ENCODE measurements around the gene KCTD16.

KCTD16 gene

DNA sequence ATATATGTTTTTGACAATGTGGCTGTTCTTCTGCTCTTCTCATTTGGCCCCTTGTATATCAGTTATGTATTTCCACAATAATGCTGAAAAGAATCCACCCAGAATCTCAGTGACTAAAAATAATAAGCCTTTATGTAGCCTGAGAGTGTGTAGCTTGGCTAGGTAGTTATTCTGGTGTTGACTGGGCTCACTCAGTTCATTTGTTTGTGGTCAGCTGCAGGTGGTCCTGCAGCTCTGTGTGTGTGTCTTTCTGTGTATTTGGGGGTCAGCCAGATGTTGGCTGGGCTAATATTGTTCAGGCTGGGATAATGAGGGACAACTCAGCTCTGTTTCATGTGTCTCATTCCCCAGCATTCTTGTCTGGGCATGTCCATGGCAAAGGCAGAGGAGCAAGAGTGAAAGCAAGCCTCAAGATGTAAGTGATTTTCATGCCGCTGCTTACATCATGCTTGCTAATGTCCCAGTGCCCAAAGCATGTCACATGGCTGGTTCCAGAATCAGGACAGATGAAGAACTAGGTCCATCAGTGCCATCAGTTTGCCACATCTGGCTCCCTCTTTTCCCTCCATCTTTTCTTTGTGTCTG, 162.8 kb downstream of the KCTD16 start:
- DNase-seq (ENCODE audit: low read depth) = no peak

- no peak for DNase-seq (ENCODE audit: low read depth)
Measured at GRCh38 chr5:144335561-144335960, 164.9 kb downstream of the KCTD16 start.

GRCh38 chr5:144336191-144336961, 165.7 kb downstream of the KCTD16 start:
- DNase-seq (ENCODE audit: low read depth) = no peak

DNA sequence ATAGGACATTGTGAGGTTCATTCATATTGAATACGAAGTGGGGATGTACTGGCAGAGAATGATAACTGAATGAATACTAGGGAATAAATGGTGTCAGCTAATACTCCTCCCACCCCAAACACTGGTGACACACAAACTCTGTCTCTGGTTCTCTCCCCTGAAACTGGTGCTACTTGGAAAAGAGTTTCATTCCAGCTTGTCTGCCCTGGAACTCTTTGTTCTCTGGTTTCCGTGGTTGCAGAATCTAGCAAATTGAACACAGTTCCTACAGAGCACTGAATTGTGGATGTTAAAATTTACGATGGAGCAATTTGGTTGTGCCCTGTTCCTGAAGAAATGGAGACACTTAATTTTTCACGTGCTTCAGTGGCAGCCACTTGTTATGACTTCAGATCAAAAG, 181.7 kb downstream of the KCTD16 start:
- DNase-seq (ENCODE audit: low read depth) = no peak

DNA sequence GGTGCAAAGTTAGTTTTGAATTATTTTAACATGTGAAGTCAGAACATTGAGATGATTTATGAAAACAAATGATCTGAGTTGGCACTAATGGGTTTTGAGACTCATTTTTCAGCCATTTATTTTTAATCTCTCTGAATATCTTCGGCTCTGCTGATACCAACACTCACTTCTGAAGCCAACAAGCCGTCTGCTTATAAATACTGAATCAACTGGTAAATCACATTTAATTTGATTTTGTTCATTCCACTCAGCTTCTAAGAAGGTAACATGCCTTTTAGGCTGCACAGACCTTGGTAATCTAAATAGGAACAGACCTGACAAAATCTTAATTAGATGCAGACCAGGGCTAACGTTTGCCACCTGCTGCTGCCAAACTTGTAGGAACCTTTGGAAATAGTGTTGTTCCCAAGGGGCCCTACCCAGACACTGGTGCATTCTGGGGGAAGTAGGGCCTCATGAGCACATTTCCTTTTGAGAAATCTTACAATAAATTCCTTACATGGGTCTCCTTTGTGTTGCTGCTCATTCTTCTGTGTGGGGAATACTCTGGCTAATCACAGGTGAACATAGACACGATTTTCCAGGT, 182.2 kb downstream of the KCTD16 start:
- no peak for DNase-seq (ENCODE audit: low read depth)

- DNase-seq (ENCODE audit: low read depth) = no peak
Measured at GRCh38 chr5:144356489-144356888, 185.8 kb downstream of the KCTD16 start.

DNA sequence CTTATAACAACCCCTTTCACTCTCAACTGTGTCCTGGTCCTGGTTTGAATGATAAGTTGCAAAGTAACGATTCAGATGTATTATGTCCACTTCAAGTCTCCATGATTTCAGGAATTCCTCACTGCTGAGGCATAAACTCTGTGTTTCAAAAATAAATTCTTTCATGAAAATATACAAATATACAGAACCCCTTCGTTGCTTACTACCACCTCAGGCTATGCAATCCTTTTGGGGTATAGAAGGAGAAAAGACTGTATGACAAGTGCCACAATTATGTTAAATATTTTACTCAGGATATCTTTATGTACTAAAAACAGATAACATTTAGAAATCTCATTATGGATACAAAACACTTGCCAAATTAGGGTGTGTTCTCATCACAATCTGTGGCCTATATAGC, 190.7 kb downstream of the KCTD16 start:
- DNase-seq (ENCODE audit: low read depth) = no peak

DNA sequence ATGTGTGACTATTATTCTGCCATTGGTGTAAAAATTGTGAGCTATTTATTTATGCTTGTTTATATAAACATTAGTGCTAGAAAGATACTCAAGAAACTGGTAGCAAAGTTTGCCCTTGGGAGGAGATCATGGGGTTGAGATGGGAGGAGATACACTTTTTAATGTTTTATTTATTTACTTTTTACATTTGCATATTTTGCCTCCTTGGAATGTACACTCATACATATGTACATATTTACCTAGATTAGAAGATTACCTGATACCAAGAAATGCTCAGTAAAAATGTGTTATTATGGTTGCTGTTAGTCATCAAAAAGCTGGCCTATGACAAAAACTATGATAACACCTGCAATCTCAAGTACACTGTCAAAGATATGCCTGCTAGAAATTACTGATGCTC, 195.2 kb downstream of the KCTD16 start:
- no peak for DNase-seq (ENCODE audit: low read depth)

DNA sequence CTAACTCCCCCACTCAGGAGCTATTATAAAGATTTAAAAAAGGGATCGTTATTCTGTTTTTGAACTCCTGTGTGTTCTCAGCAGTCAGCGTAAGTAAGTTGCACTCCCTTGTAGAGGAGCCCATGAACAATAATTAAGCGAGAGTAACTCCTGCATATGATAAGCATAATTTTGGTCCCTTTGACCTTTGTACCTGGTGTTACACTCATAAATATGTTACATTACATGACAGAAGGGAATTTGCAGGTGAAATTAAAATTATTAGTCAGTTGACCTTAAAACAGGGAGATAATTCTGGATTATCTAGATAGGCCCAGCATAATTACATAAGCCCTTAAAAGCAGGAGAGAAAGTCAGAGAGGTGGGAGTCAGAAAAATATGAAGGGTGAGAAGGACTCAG, 197.3 kb downstream of the KCTD16 start:
- no peak for DNase-seq (ENCODE audit: low read depth)

DNA sequence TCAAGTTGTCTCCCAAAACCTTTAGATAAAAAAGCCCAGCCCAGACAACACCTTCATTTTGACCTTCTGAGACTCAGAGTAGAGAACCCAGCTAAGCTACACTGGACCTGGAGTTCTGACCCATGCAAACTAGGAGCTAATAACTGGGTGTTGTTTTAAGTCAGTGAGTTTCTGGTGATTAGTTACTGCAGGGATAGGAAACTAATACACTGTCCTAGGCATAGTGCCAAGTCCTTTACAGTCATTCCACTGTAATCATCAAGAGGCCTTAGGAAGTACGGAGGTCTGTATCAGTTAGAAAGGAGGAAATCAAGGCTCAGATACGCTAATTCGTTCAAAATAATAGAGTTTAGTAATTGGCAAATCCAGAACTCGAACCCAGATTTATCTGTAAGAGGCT, 197.9 kb downstream of the KCTD16 start:
- DNase-seq (ENCODE audit: low read depth) = peak; percentile 3

DNA sequence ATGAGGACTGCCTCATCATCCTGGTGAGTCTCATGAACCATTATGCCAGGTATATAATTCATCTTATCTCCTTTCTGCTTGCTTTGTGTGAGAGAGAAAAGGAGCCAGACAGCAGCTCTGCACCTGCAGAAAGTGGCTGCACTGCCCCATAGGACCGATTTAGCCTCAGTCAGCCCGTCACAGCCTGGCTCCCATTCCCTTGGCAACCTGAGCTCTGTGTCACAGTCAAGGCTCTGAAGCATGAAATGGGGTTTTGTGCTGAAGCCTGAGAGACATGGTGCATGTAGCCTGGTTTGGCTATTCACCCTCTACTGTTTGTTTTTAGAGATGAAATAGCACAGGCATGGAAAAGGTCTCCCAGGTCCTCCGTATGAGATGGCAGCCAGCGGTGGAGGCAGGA, 198.3 kb downstream of the KCTD16 start:
- no peak for DNase-seq (ENCODE audit: low read depth)

DNA sequence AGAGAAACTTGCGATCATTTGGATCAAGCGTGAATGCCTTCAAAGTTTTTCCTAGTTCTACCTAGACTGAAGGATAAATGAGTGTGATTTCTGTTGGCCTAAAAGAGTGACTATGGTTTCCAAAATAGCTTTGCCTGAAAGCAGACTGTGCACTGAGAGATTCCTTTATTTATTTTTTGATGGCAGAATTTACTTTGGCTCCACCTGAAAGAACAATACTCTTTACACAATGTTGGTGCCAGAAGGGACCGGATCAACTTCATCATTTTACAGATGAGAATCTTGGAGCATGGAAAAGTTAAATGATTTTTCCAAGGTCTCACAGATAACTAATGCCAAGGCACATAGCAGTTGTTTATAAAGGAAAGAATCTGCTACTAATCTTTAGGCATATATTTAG, 199.6 kb downstream of the KCTD16 start:
- DNase-seq (ENCODE audit: low read depth) = no peak

DNA sequence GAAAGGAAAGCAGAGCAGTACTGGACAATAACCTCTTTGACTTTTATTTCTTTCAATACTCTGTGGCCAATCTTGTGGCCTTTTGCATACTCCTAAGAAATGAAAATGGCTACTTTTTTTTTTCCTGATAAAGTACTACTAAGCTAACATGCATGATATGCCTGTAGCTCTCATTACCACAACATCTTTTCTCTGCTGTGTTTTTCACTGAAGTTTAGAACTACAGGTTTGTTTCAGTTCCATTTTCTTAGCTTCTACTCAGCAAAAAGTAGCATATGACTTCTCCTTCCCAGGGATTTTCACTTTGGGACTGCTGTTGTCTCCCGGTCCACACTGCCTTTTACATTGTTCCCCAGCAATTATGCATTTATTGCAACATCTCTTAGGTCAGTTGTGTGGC, 204.0 kb downstream of the KCTD16 start:
- no peak for DNase-seq (ENCODE audit: low read depth)

DNA sequence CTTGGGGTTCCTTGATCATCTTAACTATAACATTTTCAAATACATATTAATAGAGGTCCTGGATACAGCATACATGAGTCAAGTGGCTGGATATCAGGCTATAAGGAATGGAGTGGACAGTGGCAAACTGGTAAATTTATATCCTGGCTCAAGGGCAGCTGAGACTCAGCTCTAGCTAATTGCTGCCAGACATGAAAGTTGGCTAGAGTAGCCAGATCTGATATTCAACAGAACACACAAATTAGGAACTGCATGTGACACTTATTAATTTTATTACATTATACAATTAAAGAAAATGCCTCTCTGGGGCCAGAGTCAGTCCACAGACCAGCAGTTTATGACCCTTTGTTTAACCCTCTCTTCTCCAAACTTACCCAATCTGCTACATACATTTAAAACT, 206.5 kb downstream of the KCTD16 start:
- no peak for DNase-seq (ENCODE audit: low read depth)

- no peak for DNase-seq (ENCODE audit: low read depth)
Measured at GRCh38 chr5:144378681-144379080, 208.0 kb downstream of the KCTD16 start.

DNA sequence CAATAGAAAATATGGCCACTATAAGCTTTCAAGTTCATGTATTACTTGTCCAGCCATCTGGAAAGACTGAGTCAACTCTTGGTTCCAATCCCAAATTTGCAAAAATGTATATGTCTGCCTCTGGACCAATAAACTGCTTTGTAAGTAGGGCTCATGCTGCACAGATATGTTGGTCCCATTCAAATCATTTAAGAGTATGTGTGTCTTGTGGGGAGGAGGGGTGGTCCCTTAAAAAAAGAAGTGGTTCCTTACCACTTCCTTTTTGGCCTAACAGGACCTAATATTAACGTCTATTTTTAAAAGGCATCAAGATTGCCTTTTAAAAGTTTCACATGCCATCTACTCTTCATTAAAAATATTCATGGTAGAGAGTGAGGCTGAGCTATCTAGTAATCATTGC, 214.9 kb downstream of the KCTD16 start:
- DNase-seq (ENCODE audit: low read depth) = no peak

- DNase-seq (ENCODE audit: low read depth) = no peak
Measured at GRCh38 chr5:144386315-144386714, 215.6 kb downstream of the KCTD16 start.

DNA sequence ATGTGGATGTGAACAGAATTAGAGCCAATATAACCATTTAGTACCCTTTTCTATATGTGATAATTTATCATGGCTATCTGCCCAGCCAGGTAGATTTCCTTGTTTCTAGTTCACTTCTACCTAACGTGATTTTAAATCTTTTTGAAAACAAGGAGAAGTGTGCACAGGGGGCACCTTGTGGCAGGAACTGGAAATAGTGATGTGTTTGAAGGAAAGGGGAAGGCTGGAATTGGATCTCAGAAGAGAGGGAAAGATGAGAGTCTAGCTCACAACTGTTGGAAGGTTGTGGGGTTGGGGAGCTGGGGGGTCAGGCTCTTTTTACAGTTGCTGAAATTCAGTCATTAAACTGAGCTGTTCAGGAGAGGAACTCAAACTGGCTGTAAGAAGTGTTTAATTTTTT, 219.5 kb downstream of the KCTD16 start:
- no peak for DNase-seq (ENCODE audit: low read depth)

DNA sequence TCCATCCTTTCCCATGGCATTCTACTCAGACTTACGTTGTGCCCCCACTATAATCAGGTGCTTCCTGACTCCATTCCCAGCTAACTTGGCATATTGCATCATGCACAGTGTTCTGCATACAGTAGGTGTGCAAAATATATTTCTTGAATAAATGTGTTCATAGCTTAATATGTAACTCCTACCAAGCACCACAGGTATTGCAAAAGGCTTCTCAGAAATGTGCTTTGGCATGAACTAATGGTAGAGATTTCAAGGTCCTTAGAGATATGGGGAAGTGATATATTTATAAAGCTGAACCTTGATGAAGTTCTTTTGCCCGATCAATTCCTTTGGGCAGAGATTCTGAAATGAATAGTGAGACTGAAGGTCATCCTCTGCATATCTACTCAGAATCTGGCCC, 220.4 kb downstream of the KCTD16 start:
- DNase-seq (ENCODE audit: low read depth) = no peak

DNA sequence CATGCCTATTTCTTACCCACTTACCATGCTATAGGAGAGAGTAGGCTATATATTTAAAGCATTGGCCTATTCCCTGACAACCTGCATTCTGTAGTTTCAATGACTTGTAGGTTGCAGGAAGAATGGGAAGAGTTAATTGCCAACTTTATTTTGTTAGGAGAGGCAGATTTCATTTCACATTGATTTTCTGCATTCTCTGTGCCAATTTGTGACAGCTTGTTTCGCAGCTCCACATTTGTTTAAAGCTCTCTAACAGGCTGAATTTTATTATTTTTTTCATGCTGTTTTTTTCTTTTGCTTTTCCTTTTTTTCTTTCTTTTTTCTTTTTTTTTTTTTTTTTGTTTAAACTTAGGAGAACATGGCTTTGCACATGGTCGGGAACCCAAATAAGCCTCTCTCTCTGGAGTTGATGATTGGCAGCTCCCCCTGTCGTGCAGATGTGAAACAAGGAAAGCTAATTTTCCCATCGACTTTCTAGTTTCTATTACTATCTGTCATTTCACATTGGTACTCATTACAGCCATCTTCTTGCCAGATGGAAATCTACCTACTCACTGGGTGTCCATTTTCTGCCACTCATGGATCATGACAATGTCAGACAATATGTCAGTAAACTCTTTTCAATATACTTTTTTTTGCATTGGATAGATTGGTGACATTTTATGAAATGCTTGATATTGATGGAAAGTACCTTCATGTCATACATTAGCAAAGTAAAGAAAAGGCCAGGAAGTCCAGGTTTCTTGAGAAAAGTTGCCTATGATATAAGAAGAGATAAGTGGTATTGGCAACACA, 223.2 kb downstream of the KCTD16 start:
- DNase-seq (ENCODE audit: low read depth) = no peak

GRCh38 chr5:144395704-144396103, 225.0 kb downstream of the KCTD16 start:
- DNase-seq (ENCODE audit: low read depth) = no peak

DNA sequence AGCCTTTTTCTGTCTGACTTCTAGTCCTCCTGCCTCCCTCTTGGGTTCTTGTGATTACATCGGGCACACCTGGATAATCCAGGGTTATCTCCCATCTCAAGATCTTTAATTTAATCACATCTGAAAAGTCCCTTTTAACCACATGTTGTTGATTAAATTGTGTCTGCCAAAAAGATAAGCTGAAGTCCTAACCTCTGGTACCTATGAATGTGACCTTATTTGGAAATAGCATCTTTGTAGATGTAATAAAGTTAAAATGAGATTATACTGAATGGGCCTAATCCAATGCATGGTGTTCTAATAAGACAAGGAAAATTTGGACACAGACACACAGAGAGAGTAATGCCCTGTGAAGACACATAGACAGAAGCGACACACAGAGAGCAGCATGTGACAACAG, 232.4 kb downstream of the KCTD16 start:
- no peak for DNase-seq (ENCODE audit: low read depth)

Data from non-pigmented ciliary epithelial cell (primary cell).